ENCODE data around the gene DYNC1I1. TPM values are rescaled to one million over a fixed set of nuclear protein-coding genes. Genes with fewer than 3 reads are reported as not detected.

DYNC1I1 gene
- total and polyA plus RNA-seq, 2 experiments from 2014 or later, result 1.4 to 4.1 TPM

DNA sequence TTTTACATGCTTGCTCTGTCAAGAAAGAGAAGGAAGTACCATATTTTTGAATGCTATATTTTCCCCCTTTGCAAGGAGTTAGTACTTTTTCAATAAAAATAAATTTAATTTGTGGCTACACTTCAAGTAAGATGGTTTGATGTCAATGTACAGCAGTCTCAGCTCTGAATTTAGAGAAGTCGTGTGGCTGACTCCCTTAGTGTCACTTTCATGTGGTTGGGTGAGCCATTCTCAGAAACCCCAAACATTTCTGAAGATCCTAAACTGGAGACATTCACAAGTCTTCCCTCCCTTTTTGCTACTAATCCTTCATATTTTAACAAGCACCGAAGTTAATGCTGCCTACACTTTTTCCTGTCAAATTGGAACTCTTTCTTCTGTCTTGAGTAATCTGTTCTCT lies 244.4 kb downstream of the DYNC1I1 start:
- no peaks in the 10 kb centered on the region for H3K27me3 Mint-ChIP-seq (ENCODE audit: insufficient read depth, low read depth, poor library complexity)
- no peak for ATAC-seq

DNA sequence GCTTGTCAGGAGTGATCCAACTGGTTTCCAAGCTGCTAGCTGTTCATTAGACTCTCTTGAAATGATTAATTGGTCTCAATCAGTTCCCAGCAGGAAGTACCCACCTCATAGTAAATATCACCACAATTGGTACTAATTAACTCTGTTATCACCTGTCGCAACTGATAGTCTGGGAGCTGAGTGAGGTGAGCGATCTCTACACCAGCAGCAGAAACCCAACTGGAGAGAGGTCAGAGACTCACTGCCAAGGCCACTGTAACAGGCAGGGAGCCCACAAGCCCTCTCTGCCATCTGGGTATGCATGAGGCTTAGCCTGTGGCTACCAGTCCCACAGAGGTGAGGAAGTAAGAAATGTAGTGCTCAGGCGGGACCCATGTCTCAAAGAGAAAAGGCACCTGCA lies 245.5 kb downstream of the DYNC1I1 start:
- Histone ChIP-seq H3K4me3 (no peak overlapping the region), H3F3A (replicated peaks; ENCODE audit: low read depth) (no peaks in the 10 kb centered on the region), H3K27ac (ENCODE audit: low read depth) (no peak overlapping the region), H3K9me2 (ENCODE audit: insufficient read depth) (peaks cover 4% of the 10 kb centered on the region; the same call in 1 of the 2 replicates), H3K4me1 (ENCODE audit: insufficient read depth) (peaks cover 4% of the 10 kb centered on the region; the same call in 1 of the 2 replicates), H4K20me1 (replicated peaks; ENCODE audit: insufficient read depth) (no peaks in the 10 kb centered on the region), H3K36me3 (ENCODE audit: insufficient read depth) (no peaks in the 10 kb centered on the region), H3K79me2 (replicated peaks; ENCODE audit: insufficient read depth) (no peaks in the 10 kb centered on the region), H3K27me3 (ENCODE audit: insufficient read depth) (no peaks in the 10 kb centered on the region), H2AFZ (no peak overlapping the region), H3K4me2 (no peak overlapping the region)
- no peak for ATAC-seq
- TF ChIP-seq STAT1 (IDR thresholded peaks at IDR 0.05; ENCODE audit: unreplicated experiment), result no peak
- TF ChIP-seq ZNF331 (CRISPR knock-in tag; IDR thresholded peaks at IDR 0.05; ENCODE audit: low read depth), result no peak
- TF ChIP-seq, protein P1, sequence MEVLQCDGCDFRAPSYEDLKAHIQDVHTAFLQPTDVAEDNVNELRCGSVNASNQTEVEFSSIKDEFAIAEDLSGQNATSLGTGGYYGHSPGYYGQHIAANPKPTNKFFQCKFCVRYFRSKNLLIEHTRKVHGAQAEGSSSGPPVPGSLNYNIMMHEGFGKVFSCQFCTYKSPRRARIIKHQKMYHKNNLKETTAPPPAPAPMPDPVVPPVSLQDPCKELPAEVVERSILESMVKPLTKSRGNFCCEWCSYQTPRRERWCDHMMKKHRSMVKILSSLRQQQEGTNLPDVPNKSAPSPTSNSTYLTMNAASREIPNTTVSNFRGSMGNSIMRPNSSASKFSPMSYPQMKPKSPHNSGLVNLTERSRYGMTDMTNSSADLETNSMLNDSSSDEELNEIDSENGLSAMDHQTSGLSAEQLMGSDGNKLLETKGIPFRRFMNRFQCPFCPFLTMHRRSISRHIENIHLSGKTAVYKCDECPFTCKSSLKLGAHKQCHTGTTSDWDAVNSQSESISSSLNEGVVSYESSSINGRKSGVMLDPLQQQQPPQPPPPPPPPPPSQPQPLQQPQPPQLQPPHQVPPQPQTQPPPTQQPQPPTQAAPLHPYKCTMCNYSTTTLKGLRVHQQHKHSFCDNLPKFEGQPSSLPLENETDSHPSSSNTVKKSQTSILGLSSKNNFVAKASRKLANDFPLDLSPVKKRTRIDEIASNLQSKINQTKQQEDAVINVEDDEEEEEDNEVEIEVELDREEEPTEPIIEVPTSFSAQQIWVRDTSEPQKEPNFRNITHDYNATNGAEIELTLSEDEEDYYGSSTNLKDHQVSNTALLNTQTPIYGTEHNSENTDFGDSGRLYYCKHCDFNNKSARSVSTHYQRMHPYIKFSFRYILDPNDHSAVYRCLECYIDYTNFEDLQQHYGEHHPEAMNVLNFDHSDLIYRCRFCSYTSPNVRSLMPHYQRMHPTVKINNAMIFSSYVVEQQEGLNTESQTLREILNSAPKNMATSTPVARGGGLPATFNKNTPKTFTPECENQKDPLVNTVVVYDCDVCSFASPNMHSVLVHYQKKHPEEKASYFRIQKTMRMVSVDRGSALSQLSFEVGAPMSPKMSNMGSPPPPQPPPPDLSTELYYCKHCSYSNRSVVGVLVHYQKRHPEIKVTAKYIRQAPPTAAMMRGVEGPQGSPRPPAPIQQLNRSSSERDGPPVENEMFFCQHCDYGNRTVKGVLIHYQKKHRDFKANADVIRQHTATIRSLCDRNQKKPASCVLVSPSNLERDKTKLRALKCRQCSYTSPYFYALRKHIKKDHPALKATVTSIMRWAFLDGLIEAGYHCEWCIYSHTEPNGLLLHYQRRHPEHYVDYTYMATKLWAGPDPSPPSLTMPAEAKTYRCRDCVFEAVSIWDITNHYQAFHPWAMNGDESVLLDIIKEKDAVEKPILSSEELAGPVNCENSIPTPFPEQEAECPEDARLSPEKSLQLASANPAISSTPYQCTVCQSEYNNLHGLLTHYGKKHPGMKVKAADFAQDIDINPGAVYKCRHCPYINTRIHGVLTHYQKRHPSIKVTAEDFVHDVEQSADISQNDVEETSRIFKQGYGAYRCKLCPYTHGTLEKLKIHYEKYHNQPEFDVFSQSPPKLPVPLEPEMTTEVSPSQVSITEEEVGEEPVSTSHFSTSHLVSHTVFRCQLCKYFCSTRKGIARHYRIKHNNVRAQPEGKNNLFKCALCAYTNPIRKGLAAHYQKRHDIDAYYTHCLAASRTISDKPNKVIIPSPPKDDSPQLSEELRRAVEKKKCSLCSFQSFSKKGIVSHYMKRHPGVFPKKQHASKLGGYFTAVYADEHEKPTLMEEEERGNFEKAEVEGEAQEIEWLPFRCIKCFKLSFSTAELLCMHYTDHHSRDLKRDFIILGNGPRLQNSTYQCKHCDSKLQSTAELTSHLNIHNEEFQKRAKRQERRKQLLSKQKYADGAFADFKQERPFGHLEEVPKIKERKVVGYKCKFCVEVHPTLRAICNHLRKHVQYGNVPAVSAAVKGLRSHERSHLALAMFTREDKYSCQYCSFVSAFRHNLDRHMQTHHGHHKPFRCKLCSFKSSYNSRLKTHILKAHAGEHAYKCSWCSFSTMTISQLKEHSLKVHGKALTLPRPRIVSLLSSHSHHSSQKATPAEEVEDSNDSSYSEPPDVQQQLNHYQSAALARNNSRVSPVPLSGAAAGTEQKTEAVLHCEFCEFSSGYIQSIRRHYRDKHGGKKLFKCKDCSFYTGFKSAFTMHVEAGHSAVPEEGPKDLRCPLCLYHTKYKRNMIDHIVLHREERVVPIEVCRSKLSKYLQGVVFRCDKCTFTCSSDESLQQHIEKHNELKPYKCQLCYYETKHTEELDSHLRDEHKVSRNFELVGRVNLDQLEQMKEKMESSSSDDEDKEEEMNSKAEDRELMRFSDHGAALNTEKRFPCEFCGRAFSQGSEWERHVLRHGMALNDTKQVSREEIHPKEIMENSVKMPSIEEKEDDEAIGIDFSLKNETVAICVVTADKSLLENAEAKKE (CRISPR knock-in tag; IDR thresholded peaks at IDR 0.05), result no peak
- no peak for TF ChIP-seq CREB1 (CRISPR knock-in tag; IDR thresholded peaks at IDR 0.05; ENCODE audit: low read depth)
- TF ChIP-seq, protein P2, sequence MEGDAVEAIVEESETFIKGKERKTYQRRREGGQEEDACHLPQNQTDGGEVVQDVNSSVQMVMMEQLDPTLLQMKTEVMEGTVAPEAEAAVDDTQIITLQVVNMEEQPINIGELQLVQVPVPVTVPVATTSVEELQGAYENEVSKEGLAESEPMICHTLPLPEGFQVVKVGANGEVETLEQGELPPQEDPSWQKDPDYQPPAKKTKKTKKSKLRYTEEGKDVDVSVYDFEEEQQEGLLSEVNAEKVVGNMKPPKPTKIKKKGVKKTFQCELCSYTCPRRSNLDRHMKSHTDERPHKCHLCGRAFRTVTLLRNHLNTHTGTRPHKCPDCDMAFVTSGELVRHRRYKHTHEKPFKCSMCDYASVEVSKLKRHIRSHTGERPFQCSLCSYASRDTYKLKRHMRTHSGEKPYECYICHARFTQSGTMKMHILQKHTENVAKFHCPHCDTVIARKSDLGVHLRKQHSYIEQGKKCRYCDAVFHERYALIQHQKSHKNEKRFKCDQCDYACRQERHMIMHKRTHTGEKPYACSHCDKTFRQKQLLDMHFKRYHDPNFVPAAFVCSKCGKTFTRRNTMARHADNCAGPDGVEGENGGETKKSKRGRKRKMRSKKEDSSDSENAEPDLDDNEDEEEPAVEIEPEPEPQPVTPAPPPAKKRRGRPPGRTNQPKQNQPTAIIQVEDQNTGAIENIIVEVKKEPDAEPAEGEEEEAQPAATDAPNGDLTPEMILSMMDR (conservative IDR thresholded peaks at IDR 0.05; ENCODE audit: low read depth in 2 of 2), result no peak
- no peak for TF ChIP-seq NANOG (IDR thresholded peaks at IDR 0.05; ENCODE audit: borderline replicate concordance)
- TF ChIP-seq JUNB (IDR thresholded peaks at IDR 0.05; ENCODE audit: unreplicated experiment), result no peak
- TF ChIP-seq POLR2AphosphoS5 (IDR thresholded peaks at IDR 0.05; ENCODE audit: low read depth), result no peak
- Mint-ChIP-seq H3K9me3 (no peaks in the 10 kb centered on the region), H3K4me3 (no peak overlapping the region), H3K27ac (no peak overlapping the region), H3K4me1 (peaks cover 10% of the 10 kb centered on the region), H3K36me3 (ENCODE audit: low read depth) (no peaks in the 10 kb centered on the region), H3K27me3 (ENCODE audit: insufficient read depth, low read depth, poor library complexity) (no peaks in the 10 kb centered on the region)
- DNase-seq (ENCODE audit: low spot score), result no peak

More for the DNA sequence above, 244.4 kb downstream of the DYNC1I1 start:
- Mint-ChIP-seq H3K27ac (no peak overlapping the region), H3K36me3 (ENCODE audit: low read depth) (no peaks in the 10 kb centered on the region), H3K4me1 (peaks cover 10% of the 10 kb centered on the region), H3K9me3 (no peaks in the 10 kb centered on the region), H3K4me3 (no peak overlapping the region)
- H3K27ac ChIP-seq (ENCODE audit: low read depth), result no peak overlapping the region
- H4K20me1 ChIP-seq (replicated peaks; ENCODE audit: insufficient read depth), result no peaks in the 10 kb centered on the region
- peaks cover 4% of the 10 kb centered on the region; the same call in 1 of the 2 replicates for H3K4me1 ChIP-seq (ENCODE audit: insufficient read depth)
- H3K4me3 ChIP-seq, result no peak overlapping the region
- H3K4me2 ChIP-seq, result no peak overlapping the region
- H3F3A ChIP-seq (replicated peaks; ENCODE audit: low read depth), result no peaks in the 10 kb centered on the region
- no peaks in the 10 kb centered on the region for H3K27me3 ChIP-seq (ENCODE audit: insufficient read depth)
- no peak overlapping the region for H2AFZ ChIP-seq
- H3K36me3 ChIP-seq (ENCODE audit: insufficient read depth), result no peaks in the 10 kb centered on the region
- TF ChIP-seq, protein P3, sequence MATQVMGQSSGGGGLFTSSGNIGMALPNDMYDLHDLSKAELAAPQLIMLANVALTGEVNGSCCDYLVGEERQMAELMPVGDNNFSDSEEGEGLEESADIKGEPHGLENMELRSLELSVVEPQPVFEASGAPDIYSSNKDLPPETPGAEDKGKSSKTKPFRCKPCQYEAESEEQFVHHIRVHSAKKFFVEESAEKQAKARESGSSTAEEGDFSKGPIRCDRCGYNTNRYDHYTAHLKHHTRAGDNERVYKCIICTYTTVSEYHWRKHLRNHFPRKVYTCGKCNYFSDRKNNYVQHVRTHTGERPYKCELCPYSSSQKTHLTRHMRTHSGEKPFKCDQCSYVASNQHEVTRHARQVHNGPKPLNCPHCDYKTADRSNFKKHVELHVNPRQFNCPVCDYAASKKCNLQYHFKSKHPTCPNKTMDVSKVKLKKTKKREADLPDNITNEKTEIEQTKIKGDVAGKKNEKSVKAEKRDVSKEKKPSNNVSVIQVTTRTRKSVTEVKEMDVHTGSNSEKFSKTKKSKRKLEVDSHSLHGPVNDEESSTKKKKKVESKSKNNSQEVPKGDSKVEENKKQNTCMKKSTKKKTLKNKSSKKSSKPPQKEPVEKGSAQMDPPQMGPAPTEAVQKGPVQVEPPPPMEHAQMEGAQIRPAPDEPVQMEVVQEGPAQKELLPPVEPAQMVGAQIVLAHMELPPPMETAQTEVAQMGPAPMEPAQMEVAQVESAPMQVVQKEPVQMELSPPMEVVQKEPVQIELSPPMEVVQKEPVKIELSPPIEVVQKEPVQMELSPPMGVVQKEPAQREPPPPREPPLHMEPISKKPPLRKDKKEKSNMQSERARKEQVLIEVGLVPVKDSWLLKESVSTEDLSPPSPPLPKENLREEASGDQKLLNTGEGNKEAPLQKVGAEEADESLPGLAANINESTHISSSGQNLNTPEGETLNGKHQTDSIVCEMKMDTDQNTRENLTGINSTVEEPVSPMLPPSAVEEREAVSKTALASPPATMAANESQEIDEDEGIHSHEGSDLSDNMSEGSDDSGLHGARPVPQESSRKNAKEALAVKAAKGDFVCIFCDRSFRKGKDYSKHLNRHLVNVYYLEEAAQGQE (IDR thresholded peaks at IDR 0.05; ENCODE audit: unreplicated experiment), result no peak
- peaks cover 4% of the 10 kb centered on the region; the same call in 1 of the 2 replicates for H3K9me2 ChIP-seq (ENCODE audit: insufficient read depth)
- no peaks in the 10 kb centered on the region for H3K79me2 ChIP-seq (replicated peaks; ENCODE audit: insufficient read depth)
- DNase-seq (ENCODE audit: low spot score), result no peak

Measured in GM23338 (cell line).